ENCODE measurements around the gene CTSD.
"Not testable (repeated sequence)": the region's sequence is repeated elsewhere in the genome, so short reads cannot be mapped to it uniquely, and the experiment has no call there.

Gene CTSD

GRCh38 chr11:1763796-1764661 is at the start of gene CTSD:
Gene CTSD (minus strand): TSS chr11:1763927. CDS start chr11:1763859, 68 bp downstream.
- peak; percentile 9 for DNase-seq

GRCh38 chr11:1813356-1813755 is 49.6 kb upstream of the CTSD start:
- DNase-seq: not testable (repeated sequence)

GRCh38 chr11:1812801-1813200 is 49.1 kb upstream of the CTSD start:
- no peak for DNase-seq

- no peak for DNase-seq
Measured at GRCh38 chr11:1812274-1812673, 48.5 kb upstream of the CTSD start.

- no peak for DNase-seq
Measured at GRCh38 chr11:1810761-1811160, 47.0 kb upstream of the CTSD start.

- DNase-seq: no peak
Measured at GRCh38 chr11:1807264-1807995, 43.7 kb upstream of the CTSD start.

GRCh38 chr11:1805525-1805924 is 41.8 kb upstream of the CTSD start:
- DNase-seq: no peak

- not testable (repeated sequence) for DNase-seq
Measured at GRCh38 chr11:1803835-1804519, 40.2 kb upstream of the CTSD start.

GRCh38 chr11:1803246-1803645 is 39.5 kb upstream of the CTSD start:
- no peak for DNase-seq

GRCh38 chr11:1797391-1798125 is 33.8 kb upstream of the CTSD start:
- no peak for DNase-seq

- no peak for DNase-seq
Measured at GRCh38 chr11:1796413-1797011, 32.8 kb upstream of the CTSD start.

GRCh38 chr11:1793081-1793480 is 29.4 kb upstream of the CTSD start:
- DNase-seq: no peak

GRCh38 chr11:1792461-1792860 is 28.7 kb upstream of the CTSD start:
- DNase-seq: no peak

- DNase-seq: no peak
Measured at GRCh38 chr11:1791912-1792311, 28.2 kb upstream of the CTSD start.

GRCh38 chr11:1786466-1786865 is 22.7 kb upstream of the CTSD start:
- DNase-seq: no peak

- no peak for DNase-seq
Measured at GRCh38 chr11:1785749-1786413, 22.2 kb upstream of the CTSD start.

- DNase-seq: no peak
Measured at GRCh38 chr11:1784761-1785650, 21.3 kb upstream of the CTSD start.

- no peak for DNase-seq
Measured at GRCh38 chr11:1783725-1784529, 20.2 kb upstream of the CTSD start.

GRCh38 chr11:1782831-1783724 is 19.4 kb upstream of the CTSD start:
- no peak for DNase-seq

Data from DMS79 treated with DMSO at 0.1 percent for 48 hours (cell line).